GM18867 (cell line): Measurements from ENCODE around the gene FAM117A.
A peak's percentile ranks its signal among the peaks of the same experiment; 100 is the strongest.
"Not testable (repeated sequence)": the region's sequence is repeated elsewhere in the genome, so short reads cannot be mapped to it uniquely, and the experiment has no call there.

Experiments used
- ATAC-seq: cut with Tn5 transposase; IDR thresholded peaks from one replicate; pipeline ENCODE4 v1.9.1; 2021; ENCODE audit warnings: mild to moderate bottlenecking, moderate library complexity; ENCODE audit not compliant: unreplicated experiment

Gene FAM117A

GRCh38 chr17:49741692-49742076 is 22.2 kb downstream of the FAM117A start:
- no peak for ATAC-seq

- peak; percentile 42 for ATAC-seq
These were observed 22.8 kb downstream of the FAM117A start for GRCh38 chr17:49741009-49741691.

- ATAC-seq: peak; percentile 57
These were observed 24.2 kb downstream of the FAM117A start for GRCh38 chr17:49739641-49740271.

GRCh38 chr17:49738456-49739163 is 25.3 kb downstream of the FAM117A start:
- ATAC-seq: no peak

- ATAC-seq: no peak
These were observed 29.1 kb downstream of the FAM117A start for GRCh38 chr17:49734515-49735490.

- no peak for ATAC-seq
These were observed 32.5 kb downstream of the FAM117A start for GRCh38 chr17:49731435-49731831.

- ATAC-seq: no peak
These were observed 33.0 kb downstream of the FAM117A start for GRCh38 chr17:49730785-49731434.

GRCh38 chr17:49730078-49730784 is 33.7 kb downstream of the FAM117A start:
- no peak for ATAC-seq

- ATAC-seq: no peak
These were observed 34.9 kb downstream of the FAM117A start for GRCh38 chr17:49729069-49729468.

- no peak for ATAC-seq
These were observed 35.5 kb downstream of the FAM117A start for GRCh38 chr17:49728425-49728824.

- no peak for ATAC-seq
These were observed 36.6 kb downstream of the FAM117A start for GRCh38 chr17:49727380-49727779.

GRCh38 chr17:49725452-49726130 is 38.3 kb downstream of the FAM117A start:
- no peak for ATAC-seq

GRCh38 chr17:49724552-49724951 is 39.4 kb downstream of the FAM117A start:
- ATAC-seq: not testable (repeated sequence)

- ATAC-seq: no peak
These were observed 40.5 kb downstream of the FAM117A start for GRCh38 chr17:49723423-49723822.

GRCh38 chr17:49722066-49722465 is 41.9 kb downstream of the FAM117A start:
- ATAC-seq: no peak

- ATAC-seq: no peak
These were observed 46.5 kb downstream of the FAM117A start for GRCh38 chr17:49717371-49717861.

GRCh38 chr17:49716668-49717364 is 47.1 kb downstream of the FAM117A start:
- ATAC-seq: no peak

- ATAC-seq: no peak
These were observed 48.1 kb downstream of the FAM117A start for GRCh38 chr17:49715717-49716279.
